GM23338 (cell line): Measurements from ENCODE around the gene IRF2.

Experiments used
- CTCF ChIP-seq, 2 experiments: fragments of 200-600 bp in 1 of 2; sonication (generic) in 1 of 2; conservative IDR thresholded peaks; 2 replicates each; pipeline versions ENCODE4 v1.5.1 to v1.6.1; 2016 to 2017; ENCODE audit warnings: antibody characterized with exemption in 2 of 2, low read depth in 2 of 2, mild to moderate bottlenecking in 2 of 2, moderate library complexity in 1 of 2
- POLR2AphosphoS5 ChIP-seq: IDR thresholded peaks from 2 replicates; pipeline ENCODE4 v1.6.1; 2016; ENCODE audit warnings: antibody characterized with exemption, low read depth

- TF ChIP-seq CTCF (conservative IDR thresholded peaks at IDR 0.05; ENCODE audit: low read depth in 2 of 2) (no peak), POLR2AphosphoS5 (no peak)
Observed at GRCh38 chr4:184392316-184392715, 82.0 kb downstream of the IRF2 start.
